Measurements from ENCODE around the gene CTNNA1. TPM values are rescaled to one million over a fixed set of nuclear protein-coding genes. Genes with fewer than 3 reads are reported as not detected.

Gene CTNNA1
- total RNA-seq, 6 experiments from 2014 or later = 101 to 192 (median 123) TPM

DNA sequence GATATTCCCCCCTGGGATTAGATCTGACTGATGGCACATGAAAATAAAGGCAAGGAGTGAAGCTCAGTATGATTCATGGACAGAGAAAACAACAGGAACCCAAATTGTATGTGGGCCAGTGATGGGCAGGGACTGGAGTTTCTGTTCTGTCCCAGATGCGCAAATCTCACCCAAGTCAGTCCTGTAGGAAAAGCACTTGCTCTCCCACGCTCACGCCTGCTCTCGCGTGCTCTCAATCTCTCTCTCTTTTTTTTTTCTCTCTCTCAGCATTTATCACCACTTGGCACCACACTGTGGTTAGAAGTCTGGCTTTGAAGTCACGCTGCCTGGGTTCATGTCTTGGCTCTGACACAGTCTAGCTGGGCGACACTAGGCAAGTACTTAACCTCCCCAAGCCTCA is 228.4 kb downstream of the CTNNA1 start:
- intact Hi-C loops (cut with DNase I) = no loop called here
- H3K27me3 ChIP-seq = no peaks in the 10 kb centered on the region
- TF ChIP-seq POLR2A (IDR thresholded peaks at IDR 0.05) = no peak
- TF ChIP-seq, protein P1, sequence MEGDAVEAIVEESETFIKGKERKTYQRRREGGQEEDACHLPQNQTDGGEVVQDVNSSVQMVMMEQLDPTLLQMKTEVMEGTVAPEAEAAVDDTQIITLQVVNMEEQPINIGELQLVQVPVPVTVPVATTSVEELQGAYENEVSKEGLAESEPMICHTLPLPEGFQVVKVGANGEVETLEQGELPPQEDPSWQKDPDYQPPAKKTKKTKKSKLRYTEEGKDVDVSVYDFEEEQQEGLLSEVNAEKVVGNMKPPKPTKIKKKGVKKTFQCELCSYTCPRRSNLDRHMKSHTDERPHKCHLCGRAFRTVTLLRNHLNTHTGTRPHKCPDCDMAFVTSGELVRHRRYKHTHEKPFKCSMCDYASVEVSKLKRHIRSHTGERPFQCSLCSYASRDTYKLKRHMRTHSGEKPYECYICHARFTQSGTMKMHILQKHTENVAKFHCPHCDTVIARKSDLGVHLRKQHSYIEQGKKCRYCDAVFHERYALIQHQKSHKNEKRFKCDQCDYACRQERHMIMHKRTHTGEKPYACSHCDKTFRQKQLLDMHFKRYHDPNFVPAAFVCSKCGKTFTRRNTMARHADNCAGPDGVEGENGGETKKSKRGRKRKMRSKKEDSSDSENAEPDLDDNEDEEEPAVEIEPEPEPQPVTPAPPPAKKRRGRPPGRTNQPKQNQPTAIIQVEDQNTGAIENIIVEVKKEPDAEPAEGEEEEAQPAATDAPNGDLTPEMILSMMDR (IDR thresholded peaks at IDR 0.05) = no peak
- H3K4me1 ChIP-seq = no peaks in the 10 kb centered on the region
- H3K36me3 ChIP-seq = no peaks in the 10 kb centered on the region
- DNase-seq = no peak
- WGBS (ENCODE audit: insufficient coverage, low coverage, low lambda C conversion rate, missing lambda C conversion rate) = 80% methylated on average over 7 of the region's 7 CpGs
- no peak for ATAC-seq
- H3K27ac ChIP-seq = no peak overlapping the region
- H3K9me3 ChIP-seq = no peaks in the 10 kb centered on the region
- no peak overlapping the region for H3K4me3 ChIP-seq

DNA sequence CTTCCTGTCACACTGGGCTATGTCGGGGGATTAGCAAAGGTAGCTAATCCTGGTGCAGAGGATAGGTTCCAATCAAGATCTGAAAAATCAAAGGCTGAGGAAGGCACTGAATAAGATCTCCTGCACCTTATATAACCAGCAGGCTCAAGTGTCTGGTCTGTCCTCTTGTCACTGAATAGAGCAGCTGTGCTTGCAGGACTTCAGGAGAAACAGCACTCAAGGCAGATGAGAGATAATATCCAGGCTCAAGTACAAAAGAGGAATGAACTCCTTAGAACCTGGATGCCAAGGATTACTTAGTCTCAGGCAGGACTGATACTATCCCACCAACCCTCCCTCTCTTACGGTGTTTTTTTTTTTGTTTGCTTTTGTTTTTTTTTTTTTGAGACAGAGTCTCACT is 230.8 kb downstream of the CTNNA1 start:
- ATAC-seq (no peak), DNase-seq (no peak)
- Histone ChIP-seq H3K4me1 (no peaks in the 10 kb centered on the region), H3K27me3 (no peaks in the 10 kb centered on the region), H3K27ac (no peak overlapping the region), H3K4me3 (no peak overlapping the region), H3K9me3 (no peaks in the 10 kb centered on the region), H3K36me3 (no peaks in the 10 kb centered on the region)
- TF ChIP-seq, protein P1 (IDR thresholded peaks at IDR 0.05) = no peak
- no peak for TF ChIP-seq POLR2A (IDR thresholded peaks at IDR 0.05)
- WGBS (ENCODE audit: insufficient coverage, low coverage, low lambda C conversion rate, missing lambda C conversion rate) = 70% methylated on average over 2 of the region's 2 CpGs
- intact Hi-C loops (cut with DNase I) = no loop called here

Other genes with a start within 250 kb of the CTNNA1 start
- 10 to 100 TPM; 29.5 to 52.1 (median 39.4) TPM for gene ETF1, start 210.2 kb upstream of the CTNNA1 start, total RNA-seq
- gene HSPA9, start 178.0 kb upstream of the CTNNA1 start, total RNA-seq = 100 to 1,000 TPM; 198 to 459 (median 229) TPM
- gene LRRTM2, start 121.9 kb downstream of the CTNNA1 start, total RNA-seq = under 1 TPM in 5 of 6 experiments, not detected in 1; 0.06 to 0.53 (median 0.17) TPM

Data from right lobe of liver (tissue), 6 donors.